Amygdala (tissue), 56 donors: ENCODE results near the gene POTEH.
"Not testable (repeated sequence)": the region's sequence is repeated elsewhere in the genome, so short reads cannot be mapped to it uniquely, and the experiment has no call there.

Source experiments
- DNase-seq, 56 donors: peaks; one replicate each; lab custom pipeline; 2025; lab: John Stamatoyannopoulos, UW

Gene POTEH

GRCh38 chr22:15731023-15731422, 41.2 kb downstream of the POTEH start:
- DNase-seq: not testable (repeated sequence)

DNA sequence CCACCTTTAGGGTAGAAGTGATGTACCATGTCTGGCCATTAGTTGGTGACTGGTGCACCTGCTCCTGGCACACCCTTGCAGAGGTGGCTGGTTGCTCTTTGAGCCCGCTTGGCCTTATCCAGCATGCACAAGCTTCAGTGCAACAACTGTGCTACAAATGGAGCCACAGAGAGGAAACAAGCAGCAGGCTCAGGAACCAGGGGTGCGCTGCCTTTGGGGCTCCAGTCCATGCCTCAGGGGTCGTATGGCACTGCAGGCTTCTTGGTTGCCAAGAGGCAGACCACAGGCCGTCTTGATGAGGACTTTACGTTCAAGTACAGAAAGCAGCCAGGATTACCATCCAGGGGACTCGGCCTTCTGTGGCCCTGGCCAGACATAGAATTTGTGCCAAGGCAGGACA, 44.6 kb downstream of the POTEH start:
- not testable (repeated sequence) for DNase-seq

GRCh38 chr22:15738157-15738908, 48.5 kb downstream of the POTEH start:
- DNase-seq: not testable (repeated sequence)

DNA sequence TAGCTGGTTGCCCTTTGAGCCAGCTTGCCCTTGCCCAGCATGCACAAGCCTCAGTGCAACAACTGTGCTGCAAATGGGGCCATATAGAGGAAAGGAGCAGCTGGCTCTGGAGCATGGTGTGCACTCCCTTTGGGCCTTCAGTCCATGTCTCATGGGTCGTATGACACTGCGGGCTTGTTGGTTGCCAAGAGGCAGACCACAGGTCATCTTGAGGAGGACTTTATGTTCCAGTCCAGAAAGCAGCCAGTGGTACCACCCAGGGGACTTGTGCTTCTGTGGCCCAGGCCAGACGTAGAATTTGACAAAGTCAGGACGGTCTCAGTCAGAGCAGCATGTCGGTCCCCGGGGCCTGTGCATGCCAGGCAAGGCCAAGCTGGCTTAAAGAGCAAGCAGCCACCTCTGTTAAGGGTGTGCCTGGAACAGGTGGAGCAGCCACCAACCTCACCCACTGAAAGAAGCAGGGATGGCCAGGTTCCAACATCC, 49.1 kb downstream of the POTEH start:
- DNase-seq: not testable (repeated sequence)

DNA sequence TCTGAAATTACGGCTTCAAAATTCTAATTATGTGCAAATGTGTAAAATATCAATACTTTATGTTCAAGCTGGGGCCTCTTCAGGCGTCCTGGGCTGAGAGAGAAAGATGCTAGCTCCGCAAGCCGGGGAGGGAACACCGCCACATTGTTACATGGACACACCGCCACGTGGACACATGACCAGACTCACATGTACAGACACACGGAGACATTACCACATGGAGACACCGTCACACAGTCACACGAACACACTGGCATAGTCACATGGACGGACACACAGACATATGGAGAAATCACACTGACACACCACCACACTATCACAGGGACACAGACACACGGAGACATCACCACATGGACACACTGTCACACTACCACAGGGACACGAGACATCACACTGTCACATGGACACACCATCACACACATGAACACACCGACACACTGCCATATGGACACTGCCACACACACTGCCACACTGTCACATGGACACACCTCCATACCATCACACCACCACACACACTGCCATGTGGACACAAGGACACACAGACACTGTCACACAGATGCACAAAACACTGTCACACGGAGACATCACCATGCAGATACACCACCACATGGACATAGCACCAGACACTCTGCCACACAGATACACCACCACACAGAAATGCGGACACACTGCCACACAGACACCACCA, 58.0 kb downstream of the POTEH start:
- not testable (repeated sequence) for DNase-seq

DNA sequence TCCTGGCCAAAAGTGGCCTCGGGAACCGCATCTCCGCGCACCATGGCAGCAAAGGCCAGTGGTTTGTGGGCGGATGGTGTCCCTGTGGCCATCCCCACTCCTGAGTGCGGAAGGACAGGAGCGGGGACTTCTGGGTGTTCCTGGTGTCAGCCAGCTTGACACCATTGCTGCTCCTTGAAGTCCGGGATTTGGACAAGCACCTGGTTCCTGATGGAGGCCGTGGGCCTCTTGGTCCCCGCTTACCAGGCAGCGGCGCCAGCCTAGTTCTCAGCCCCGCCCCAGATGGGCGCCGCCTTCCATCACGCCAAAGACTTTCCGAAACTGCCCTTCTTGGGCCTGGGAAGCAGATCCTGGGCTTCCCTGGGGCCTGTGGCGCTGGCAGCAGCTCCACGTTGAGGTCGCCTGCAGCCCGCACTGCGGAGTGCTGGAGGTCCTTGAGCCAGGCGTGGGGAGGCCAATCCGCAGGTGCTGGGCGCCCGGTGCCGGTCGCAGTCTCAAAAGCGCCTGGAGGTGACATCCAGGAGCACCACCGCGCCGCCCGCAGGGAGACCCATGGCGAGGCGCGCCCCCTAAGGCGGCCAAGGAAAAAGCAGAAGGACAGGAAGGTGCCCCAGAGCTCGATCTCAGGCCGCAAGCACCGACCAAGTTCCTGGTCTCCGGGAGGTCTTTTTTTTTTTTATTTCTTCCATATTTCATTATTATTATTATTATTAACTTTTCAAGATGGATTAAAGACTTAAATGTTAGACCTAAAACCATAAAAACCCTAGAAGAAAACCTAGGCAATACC, 59.5 kb downstream of the POTEH start:
- DNase-seq: not testable (repeated sequence)

- DNase-seq: not testable (repeated sequence)
Measured at GRCh38 chr22:15759443-15760097, 69.7 kb downstream of the POTEH start.

DNA sequence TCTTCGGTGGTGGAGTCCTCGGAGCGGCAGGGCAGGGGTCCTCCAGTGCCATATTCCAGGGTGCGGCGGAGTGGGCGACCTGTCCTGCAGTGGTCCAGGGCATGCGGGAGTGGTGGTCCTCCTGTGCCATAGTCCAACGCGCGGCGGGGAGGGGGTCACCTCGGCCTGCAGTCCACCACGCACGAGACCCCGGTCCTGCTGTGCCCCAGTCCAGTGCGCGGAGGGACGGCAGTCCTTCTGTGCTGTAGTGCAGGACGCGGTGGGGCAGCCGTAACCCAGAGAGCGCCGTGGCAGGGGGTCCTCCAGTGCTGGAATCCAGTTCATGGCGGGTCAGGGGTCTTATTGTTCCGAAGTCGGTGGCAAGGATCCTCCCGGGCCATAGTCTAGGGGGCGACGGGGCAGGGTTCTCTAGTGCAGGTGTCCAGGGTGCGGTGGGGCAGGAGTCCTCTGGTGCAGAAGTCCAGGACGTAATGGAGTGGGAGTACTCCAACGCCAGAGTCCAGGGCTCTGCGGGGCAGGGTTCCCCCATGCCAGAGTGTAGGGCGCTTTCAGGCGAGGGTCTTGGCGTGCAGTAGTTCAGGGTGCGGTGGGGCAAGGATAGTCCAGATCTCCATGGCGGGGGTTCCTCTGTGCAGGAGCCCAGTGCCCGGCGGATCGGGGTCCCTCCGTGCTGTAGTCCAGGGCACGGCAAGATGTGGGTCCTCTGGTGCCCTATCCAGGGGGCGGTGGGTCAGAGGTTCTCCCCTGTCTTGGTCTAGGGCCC, 70.7 kb downstream of the POTEH start:
- DNase-seq: not testable (repeated sequence)

GRCh38 chr22:15761151-15761777, 71.4 kb downstream of the POTEH start:
- not testable (repeated sequence) for DNase-seq

DNA sequence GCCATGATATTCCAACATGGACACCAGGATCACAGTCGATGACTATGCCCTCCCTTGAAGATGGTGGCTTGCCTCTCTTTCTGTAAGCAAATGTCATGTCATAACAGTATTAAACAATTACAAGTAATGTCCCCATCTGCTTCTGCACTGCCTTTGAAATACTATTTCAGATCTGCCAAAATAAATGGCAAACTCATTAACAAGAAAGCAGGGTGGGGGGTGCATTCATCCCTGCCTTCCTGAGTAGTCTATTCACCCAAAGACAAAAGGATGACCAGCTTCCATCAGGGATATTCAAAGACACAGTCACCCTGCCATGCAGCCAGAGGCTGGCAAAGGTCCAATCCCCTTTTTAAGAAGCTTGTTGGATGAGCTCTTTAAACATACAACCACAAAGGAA, 73.7 kb downstream of the POTEH start:
- DNase-seq: not testable (repeated sequence)
